GM18909 (cell line): ENCODE data around the gene KLF4.

ENCODE experiments used
- ATAC-seq: cut with Tn5 transposase; IDR thresholded peaks from one replicate; pipeline ENCODE4 v1.9.1; 2021; ENCODE audit warnings: mild to moderate bottlenecking; ENCODE audit not compliant: unreplicated experiment, poor library complexity

The KLF4 gene

DNA sequence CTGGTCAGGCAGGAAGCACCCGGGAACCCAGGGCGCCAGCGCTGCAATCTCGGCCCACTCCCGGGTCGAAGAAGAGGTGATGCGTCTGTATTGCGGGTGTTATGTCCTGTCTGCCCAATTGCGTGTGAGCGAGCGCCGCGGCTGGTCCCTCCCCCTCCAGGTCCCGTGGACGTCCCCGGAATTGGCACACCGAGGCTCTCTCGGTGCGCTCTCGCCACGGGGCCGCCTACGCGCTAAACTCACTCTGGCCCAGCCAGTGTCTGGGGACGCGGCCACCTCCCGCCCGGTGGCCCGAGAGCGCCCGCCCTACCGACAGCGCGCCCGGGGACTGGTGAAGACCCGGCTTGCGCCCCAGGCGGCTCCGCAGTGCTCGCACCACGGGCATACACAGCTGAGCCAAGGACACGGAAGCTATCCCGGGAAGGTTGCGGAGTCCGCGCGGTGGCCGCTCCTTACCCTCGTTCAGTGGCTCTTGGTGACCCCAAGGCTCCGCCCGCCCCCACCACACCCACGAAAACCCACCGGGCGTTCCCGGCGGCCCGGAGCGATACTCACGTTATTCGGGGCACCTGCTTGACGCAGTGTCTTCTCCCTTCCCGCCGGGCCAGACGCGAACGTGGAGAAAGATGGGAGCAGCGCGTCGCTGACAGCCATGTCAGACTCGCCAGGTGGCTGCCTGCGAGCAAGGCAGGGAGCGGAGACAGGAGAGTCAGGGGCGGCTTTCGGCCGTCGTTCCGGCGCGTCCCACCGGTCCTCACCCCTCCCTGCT is 1.0 kb downstream of the KLF4 start:
- ATAC-seq, result no peak

GRCh38 chr9:107487521-107488374 is 1.8 kb downstream of the KLF4 start:
- ATAC-seq, result no peak

DNA sequence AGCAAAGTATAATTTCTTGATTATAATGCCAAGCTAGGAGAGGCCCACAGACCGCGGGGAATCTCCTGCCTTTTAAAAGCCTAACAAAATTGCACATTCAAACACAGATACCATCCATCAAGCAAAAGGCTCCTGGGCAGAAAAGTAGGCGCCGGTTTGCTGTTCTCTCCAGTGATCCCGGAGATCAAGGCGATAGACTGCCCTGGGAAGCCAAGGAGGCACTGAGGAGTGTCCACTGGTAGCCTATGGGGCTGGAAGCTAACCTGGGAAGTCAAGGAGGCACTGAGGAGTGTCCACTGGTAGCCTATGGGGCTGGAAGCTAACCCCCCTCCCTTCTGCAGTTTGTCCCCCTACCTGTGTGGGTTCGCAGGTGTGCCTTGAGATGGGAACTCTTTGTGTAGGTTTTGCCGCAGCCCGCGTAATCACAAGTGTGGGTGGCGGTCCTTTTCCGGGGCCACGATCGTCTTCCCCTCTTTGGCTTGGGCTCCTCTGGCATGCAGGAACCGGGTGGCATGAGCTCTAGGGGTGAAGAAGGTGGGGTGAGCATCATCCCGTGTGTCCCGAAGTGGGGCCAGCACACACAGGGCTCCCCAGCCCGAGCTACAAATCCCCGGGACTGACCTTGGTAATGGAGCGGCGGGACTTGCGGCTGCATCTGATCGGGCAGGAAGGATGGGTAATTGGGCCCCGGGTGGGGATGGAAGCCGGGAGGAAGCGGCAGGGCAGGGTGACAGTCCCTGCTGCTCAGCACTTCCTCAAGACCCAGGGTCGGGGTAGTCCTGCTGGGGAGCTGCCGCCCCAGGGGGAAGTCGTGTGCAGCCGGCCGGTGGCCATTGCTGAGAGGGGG is 2.7 kb downstream of the KLF4 start:
- ATAC-seq, result no peak

DNA sequence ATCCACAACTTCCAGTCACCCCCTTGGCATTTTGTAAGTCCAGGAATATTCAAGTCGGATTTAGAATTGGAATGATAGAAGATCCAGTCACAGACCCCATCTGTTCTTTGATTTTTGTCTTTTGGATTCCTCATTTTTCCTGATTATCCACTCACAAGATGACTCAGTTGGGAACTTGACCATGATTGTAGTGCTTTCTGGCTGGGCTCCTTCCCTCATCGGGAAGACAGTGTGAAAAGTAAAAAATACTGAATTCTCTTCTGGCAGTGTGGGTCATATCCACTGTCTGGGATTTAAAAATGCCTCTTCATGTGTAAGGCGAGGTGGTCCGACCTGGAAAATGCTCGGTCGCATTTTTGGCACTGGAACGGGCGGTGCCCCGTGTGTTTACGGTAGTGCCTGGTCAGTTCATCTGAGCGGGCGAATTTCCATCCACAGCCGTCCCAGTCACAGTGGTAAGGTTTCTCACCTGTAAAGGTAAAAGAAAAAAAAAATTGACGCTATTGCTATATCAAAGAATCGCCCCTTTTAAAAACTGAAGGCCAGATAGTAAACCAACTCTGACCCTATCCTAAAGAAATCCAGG is 4.0 kb downstream of the KLF4 start:
- no peak for ATAC-seq

GRCh38 chr9:107484117-107484723 is 5.3 kb downstream of the KLF4 start:
- peak; percentile 67 for ATAC-seq

GRCh38 chr9:107483666-107484065 is 5.9 kb downstream of the KLF4 start:
- no peak for ATAC-seq

DNA sequence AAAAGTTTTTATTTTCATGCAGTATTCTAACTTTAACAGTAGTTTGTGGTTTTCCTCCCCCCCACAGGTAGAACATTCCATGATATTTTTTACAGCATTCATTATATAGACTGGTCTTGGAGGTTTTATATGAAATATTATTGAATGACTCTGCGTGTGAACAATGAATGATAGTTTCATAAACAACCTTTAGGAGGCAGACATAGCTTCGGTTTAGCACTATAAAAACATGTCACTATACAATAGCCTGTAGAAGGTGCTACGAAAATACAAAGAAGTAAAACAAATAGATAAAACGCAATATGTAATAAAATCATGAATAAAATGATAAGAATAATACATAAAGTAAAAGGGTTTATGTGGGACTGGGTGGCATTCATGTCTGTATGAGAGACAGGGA is 8.5 kb downstream of the KLF4 start:
- ATAC-seq, result no peak

DNA sequence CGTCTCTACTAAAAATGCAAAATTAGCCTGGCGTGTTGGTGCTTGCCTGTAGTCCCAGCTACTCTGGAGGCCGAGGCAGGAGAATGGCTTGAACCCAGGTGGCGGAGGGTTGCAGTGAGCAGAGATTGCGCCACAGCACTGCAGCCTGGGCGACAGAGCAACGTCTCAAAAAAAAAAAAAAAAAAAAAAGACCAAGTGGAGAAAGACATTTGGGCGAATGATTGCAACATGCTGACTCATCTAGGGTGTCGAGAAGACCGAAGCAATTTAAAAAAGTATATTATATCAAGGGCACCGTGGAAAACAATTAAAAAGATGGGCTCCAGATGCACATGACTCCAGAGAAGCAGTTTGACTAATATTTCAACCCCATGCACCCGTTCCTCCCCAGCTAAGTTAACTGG is 9.2 kb downstream of the KLF4 start:
- ATAC-seq, result no peak

DNA sequence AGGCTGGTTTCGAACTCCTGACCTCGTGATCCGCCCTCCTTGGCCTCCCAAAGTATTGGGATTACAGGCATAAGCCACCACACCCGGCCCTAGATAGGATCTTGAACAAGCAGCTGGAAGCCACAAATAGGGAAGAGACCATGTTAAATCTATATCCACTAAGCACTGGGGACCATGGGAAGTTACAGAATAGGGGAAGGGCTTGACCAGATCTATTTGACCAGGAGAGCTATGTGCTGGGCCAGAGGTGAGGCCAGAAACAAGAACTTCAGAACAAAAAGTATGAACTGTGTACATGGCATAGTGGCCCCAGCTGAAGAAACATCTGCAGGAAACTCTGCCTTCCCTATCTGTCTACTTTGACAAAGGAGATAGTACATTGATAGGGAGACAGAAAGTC is 10.8 kb downstream of the KLF4 start:
- ATAC-seq, result no peak

DNA sequence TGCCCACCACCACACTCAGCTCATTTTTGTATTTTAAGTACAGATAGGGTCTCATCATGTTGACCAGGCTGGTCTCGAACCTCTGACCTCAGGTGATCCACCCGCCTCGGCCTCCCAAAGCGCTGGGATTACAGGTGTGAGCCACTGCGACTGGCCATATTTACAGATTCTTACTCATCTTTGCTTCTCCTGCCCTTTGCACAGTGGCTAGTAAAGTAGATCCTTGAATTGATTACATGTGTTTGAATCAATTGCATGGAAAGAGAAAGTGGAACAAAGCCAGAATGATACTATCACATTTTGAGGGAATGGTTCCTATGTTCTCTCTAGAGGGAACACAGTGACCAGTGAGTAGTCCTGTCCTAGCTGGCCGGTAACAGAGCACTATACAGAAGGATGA is 15.4 kb downstream of the KLF4 start:
- ATAC-seq, result no peak

GRCh38 chr9:107472581-107473340 is 16.8 kb downstream of the KLF4 start:
- ATAC-seq, result no peak

DNA sequence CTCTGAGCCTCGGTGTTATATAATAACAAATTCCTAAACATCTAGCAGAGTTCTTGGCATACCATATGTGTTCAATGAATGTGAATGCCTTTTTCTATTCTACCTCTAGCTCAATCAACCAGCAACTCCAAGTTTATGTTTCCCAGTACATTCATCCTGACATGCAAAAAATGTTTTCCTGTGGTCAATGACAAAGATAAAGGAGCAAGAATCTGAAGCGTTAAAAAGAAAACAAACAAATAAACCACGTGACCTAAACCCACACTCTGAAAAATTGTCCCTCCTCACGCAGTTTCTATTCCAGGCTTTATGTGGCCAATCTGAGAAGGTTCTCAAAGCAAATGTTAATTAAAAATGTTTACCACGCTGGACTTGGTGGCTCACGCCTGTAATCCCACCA is 18.0 kb downstream of the KLF4 start:
- ATAC-seq, result no peak

DNA sequence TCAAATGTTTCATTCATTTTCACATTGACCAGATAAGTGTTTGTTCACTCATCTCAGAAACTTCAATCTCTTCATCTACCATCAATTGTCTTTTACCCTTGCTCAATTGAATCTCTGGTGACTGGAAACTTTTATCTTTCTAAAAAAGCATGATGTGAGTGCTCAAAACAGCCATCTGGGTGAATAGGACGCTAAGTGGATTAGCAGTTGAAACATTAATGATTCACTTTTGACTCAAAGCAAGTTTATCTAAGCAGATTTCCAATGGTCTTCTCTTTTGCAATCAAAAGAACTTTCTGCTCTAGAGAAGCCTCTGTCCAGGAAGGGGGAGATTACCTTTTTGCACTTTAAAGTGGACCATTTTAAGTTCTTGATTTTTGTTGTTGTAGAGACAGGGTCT is 22.2 kb downstream of the KLF4 start:
- ATAC-seq, result no peak

DNA sequence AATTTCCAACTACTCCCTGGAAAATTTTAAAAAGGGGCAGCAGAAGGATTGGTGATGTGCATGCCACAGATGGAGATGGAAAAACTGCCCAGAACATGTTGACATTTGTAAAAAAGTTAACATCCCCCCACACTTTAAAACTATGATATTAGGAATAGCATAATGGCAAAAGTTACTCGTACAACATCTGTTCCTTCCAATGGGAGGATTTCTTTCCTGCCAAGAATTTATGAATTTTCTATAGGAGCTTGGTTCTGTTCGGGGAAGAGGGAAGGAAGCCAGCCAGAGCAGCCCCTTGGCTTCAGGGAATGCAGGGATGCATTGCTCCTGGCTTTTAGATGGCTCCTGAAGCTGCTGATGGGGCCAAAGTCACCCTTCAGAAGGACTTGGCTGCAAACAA is 22.7 kb downstream of the KLF4 start:
- no peak for ATAC-seq

DNA sequence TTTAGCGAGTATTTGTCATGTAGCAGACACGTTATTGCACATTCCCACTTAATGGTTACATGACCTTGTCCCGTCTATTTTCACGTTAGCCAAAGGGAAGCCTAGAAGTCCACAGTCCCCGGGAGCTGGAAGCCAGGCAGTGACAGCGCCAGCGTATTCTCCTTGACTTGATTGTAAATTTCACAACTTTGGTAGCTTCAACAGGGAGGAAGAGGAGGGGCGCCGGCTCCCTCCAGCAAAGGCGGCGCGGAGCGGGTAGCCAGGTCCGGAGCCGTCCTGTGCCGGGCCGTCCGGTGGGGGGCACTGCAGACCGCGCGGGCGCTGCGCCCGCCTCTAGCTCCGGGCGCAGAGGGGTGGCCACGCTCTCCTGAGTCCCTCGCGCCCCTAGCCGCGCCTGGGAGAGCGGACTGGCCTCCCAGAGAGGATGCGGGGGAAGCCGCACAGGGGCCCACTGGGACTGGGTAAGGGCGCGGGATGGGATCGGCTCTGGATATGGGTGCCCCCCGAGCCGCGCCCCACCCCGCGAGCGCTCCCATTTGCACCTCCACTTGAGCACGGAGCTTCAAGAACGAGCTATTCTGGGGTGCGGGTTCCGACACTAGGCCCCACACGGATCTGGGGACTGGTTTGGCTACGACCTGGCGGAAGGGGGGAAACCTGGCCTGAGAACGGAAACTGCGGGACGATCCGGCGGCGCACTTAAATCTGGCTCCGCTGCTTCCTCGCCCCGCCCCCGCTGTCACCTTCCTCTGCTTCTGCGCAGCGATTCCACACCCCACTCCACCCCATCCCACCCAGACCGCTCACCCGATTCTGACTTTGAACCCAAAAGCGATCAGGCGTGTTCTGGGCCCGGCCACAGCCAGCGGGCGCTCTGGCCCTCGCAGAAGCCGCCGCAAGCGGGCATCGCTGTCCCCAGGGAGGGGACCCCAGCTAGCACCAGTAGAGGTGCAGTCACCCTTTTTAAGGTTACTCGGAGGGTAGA is 23.8 kb downstream of the KLF4 start:
- peak; percentile 81 for ATAC-seq

- ATAC-seq, result no peak
Observed at GRCh38 chr9:107464516-107464915, 25.1 kb downstream of the KLF4 start.

DNA sequence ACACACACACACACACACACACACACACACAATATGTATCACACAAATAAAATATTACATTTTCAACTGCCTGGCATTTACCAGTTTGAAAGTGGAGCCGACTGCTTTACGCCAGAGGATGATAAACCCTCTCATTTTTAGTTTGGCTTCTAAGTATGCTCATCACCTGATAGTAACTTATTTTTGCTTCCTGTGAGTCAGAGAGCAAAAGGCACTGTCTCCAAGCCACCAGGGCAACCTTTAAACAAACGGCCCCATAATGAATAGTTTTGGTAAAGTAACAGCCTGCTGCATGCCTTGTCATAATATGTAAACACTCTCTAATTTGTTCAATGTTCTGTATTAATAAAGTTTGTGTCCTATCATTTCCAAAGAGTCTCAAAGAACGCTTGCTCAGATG is 26.9 kb downstream of the KLF4 start:
- no peak for ATAC-seq
